GM18526 (cell line): Measurements from ENCODE around the gene PLA2G15.

Experiments used
- POLR2A ChIP-seq: IDR thresholded peaks from 3 replicates; pipeline ENCODE4 v1.6.1; 2011; ENCODE audit not compliant: insufficient read length; ENCODE audit errors: extremely low read depth

PLA2G15 gene

DNA sequence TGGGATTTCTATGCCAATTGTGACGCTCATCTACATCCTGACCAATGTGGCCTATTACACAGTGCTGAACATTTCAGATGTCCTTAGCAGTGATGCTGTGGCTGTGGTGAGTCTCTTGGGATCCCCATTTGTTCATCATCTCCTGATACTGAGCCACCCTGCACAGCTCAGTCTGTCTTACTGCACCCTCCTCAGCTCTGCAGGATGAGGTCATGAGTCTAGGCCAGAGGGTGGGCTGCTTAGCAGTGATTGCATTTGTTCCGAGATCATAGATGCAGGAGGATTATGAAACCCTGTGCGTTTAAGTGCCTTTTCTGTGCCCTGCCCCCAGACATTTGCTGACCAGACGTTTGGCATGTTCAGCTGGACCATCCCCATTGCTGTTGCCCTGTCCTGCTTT lies 46.1 kb downstream of the PLA2G15 start:
- TF ChIP-seq POLR2A: no peak

DNA sequence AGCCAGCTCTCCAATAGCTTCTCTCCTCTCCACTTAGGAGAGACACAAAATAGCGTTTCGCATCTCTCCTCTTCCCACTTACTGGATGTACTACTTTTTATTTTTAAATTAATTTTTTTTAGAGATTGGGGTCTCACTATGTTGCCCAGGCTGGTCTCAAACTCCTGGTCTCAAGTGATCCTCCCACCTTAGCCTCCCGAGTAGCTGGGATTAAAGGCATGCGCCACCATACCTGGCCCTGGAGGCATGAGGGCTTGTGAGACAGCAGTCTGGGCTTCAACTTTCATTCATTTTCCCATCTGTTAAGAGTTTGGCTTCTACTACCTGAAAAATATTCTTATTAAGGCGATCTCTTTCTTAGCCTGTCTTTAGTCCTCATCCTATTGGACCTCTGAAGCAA lies 47.3 kb downstream of the PLA2G15 start:
- TF ChIP-seq POLR2A: no peak

DNA sequence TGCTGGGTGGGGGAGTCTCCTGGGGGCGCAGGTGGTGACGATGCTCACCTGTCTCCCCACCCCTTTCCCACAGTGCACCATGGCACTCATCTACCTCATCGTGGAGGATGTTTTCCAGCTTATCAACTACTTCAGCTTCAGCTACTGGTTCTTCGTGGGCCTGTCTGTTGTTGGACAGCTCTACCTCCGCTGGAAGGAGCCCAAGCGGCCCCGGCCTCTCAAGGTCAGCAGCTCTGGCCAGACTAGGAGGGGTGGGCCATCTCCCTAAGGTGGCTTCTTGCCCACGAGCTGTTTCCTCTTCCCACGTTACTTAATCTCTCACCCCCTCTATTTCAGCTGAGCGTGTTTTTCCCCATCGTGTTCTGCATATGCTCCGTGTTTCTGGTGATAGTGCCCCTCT lies 51.1 kb downstream of the PLA2G15 start:
- TF ChIP-seq POLR2A: no peak

DNA sequence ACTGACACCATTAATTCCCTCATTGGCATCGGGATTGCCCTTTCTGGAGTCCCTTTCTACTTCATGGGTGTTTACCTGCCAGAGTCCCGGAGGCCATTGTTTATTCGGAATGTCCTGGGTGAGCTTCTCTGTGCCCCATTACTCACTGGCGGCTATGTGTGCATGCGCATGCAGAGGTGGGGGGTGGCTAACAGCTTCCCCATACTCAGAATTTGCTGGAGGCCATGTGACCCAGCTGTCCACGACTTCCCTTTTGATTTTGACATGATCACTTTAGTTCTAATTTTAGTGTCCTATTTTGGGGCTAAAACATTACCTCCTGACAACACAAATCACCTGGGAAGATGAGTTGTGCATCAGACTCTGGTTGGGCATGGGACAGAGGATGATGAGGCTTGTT lies 51.5 kb downstream of the PLA2G15 start:
- TF ChIP-seq POLR2A: no peak

DNA sequence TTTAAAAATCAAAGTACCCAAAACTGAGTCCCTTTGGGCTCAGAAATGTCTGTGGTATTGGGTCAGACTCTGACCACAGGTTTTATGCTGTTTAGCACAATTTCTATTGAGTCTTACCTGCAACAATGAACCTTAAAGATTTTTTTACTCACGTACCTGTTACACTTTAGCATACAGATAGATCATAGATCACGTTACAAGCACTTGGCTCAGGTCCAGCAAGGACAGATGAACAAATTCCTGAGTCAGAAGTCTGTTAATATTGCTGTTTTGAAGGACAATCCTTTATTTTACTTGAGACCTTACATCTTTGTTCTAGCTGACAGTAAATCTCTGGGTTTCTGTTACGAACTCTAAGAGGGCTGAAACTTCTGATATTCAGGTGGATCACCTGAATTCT lies 52.7 kb downstream of the PLA2G15 start:
- no peak for TF ChIP-seq POLR2A

DNA sequence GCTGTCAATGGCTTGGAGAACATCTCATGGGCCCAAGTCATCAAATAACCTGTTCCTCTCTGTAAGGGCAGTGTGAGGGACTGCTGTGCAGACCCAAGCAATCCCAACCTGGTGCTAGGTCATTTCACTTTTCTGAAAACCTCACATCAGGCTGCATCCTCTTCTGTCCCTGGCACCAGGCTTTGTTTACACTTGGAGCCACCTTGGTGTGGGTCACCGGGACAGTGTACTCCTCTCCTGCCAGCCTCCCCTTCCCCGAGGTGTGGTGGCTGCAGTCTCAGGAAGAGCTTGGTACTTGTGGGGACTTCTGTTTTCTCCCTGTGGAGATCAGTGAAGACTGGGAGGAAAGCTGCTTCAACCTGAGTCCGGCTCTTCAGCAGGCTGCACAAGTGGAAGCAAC lies 53.1 kb downstream of the PLA2G15 start:
- TF ChIP-seq POLR2A: no peak

DNA sequence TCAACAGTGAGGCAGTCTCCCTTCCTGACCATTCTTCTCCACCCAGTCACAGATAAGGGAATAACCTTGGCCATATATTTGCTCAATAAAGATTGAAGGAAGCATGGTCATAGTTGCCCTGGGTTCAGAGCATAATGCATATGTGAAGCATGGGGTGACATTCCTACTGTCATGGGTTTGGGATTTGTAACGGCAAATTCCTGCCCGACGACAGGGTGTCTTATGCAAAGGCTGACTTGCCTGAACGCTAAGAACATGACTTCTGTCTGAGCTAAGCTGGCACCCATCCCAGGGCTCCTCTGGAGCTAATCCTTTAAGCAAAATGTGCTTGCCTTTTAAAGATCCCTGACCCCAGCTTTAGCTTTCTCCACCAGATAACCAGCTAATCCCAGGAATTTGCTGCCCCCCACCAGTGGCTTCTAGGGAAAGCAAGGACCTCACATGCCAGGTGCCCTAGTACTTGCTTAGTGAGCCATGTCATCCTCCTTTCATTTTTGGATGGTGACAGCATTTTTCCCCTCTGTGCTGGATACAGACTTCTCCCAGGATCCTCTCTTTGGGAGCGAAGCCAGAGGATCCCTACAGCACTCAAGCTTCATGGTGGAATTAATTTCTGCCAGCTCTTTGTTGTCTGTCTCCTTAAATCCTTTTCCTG lies 53.9 kb downstream of the PLA2G15 start:
- TF ChIP-seq POLR2A: no peak

DNA sequence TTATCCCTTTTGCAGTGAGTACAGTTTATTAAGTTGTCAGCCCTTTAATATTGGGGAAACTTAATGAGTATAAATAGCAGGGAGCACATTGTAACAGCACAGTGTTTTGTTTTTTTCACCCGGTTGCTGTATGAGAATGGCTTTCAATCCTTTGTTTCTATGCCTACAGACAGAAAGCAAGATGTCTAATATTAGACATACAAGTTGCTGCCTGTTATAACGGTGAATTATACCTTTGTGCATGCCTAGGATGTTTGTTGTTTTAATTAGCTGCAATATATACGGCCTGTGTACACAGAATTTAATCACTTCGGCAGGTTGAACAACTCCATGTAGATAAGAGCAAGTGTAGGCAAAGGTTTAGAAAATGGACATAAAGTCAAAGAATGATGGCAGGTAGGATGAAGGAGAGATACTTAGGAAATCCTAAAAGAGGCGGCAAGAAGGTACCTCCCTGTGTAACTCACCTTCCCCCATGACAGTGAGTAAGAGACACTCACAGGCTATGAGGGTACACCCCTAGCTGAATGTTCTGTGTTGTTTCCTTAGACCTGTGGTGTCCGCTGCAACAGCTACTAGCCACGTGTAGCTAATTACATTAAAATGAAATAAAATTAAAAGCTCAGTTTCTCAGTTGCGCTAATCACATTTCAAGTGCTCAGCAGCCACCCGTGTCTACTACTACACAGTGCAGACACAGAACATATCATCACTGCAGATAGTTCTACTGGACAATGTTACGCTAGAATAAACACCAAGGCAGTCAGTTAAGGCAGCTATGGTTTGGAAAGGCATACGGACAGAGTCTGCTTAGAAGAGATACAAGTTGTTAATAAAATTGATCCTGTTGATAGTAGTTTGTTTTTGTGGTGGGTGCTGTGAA lies 54.6 kb downstream of the PLA2G15 start:
- no peak for TF ChIP-seq POLR2A

DNA sequence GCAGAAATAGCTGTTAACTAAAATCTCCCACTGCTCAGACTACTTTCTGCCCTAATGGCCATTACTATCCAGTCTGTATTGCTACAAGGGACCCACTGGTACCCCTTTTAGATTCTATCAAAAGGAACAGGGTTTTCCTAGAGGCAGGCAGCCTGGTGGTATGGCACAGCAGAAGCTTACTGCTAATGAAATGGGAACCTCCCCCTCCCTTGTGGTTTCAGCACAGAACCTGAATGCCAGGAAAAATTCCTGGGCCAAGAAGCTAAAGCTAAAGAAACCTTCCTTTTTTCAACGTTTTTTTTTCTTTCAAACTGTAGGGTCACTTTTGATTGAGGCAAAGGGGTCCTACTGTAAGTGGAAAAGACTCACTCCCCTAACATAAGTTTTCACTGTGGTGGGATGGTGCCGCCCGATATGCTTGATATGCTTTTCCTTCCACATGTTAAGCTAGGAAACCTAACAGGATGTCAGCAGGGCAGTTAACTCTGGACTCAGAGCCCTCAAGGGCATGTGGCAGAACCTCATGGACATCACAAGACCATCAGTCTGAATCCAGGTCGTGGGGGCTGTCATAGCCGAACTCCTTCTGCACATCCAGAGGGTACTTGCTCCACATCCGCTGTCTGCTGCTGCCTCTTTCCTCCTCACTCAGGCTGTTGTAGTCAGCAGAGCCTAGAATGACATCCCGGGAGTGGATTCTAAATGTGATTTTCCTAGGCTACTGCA lies 55.7 kb downstream of the PLA2G15 start:
- no peak for TF ChIP-seq POLR2A

DNA sequence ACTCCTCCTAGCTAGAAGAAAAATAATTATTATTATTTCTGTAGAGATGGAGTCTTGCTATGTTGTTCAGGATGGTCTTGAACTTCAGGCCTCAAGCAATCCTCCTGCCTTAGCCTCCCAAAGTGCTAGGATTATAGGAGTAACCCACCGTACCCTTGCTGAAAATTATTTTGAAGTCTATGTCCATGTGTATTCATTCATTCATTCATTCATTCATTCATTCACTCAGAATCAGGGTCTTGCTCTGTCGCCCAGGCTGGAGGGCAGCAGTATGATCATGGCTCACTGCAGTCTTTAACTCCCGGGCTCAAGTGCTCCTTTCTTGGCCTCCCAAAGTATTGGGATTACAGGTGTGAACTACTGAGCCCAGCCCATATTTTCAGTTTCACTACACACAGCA lies 61.5 kb downstream of the PLA2G15 start:
- TF ChIP-seq POLR2A: no peak

DNA sequence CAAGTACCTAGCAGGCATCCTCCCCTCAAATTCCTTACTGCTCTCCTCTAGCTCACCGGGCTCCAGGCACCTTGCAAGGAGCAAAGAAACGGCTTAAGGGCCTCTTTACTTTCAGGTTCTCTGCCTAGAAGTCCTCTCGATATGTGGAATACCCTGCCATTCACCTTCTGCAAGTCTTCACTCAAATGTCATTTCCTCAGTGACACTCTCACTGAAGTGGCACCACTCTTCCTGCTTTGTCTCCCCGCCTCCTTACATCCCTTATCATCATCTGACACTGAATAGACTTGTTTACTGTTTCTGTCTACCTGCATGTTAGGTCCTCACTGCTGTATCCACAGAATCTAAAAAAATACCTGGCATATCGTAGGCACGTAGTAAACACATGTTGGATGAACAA lies 64.6 kb downstream of the PLA2G15 start:
- TF ChIP-seq POLR2A: no peak

DNA sequence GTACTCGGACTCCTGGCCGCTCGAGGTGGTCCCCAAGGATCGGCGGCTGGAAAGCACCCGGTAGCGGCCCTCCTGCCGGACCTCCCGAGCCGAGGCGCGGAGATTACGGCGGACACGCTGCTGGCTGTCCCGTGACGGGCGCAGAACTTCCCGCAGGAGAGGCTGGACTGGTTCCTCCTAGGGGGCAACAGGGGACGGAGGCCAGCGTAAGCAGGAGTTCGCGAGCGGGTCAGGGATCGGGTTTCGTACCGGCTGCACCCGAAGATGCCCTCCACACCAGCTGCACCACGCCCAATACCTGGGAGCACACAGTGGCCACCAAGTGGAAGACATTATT lies 65.2 kb downstream of the PLA2G15 start:
- no peak for TF ChIP-seq POLR2A
